ENCODE measurements around the gene RNASET2. TPM values are rescaled to one million over a fixed set of nuclear protein-coding genes. Genes with fewer than 3 reads are reported as not detected.

RNASET2 gene
- total RNA-seq, 4 donors from 2014 or later = 65.6 to 169 (median 81.4) TPM

DNA sequence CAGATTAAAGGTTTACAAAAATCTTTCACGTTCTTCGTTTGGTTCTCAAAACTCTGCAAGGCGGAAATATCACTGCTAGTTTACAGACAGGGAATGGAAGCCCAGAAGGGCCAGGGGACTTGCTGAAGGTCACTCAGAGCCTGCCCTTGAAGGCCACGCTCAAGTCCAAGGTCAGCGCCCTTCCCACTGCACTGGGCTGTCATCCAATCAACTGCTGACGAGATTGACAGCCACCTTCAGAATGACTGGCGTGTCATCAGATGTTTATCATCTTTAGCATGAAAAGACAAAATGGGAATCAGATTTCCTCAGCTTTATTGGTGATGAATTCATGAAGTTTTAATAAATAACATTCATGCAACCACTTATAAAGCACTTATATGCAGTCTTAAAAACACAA is 16.5 kb downstream of the RNASET2 start:
- Histone ChIP-seq H3K4me1 (no peaks in the 10 kb centered on the region), H3K9me3 (no peaks in the 10 kb centered on the region), H3K27ac (no peak overlapping the region), H3K4me3 (no peak overlapping the region), H3K36me3 (peaks cover 0 to 35% (median 0%) of the 10 kb centered on the region in 3 donors), H3K27me3 (no peaks in the 10 kb centered on the region)
- TF ChIP-seq, protein P1, sequence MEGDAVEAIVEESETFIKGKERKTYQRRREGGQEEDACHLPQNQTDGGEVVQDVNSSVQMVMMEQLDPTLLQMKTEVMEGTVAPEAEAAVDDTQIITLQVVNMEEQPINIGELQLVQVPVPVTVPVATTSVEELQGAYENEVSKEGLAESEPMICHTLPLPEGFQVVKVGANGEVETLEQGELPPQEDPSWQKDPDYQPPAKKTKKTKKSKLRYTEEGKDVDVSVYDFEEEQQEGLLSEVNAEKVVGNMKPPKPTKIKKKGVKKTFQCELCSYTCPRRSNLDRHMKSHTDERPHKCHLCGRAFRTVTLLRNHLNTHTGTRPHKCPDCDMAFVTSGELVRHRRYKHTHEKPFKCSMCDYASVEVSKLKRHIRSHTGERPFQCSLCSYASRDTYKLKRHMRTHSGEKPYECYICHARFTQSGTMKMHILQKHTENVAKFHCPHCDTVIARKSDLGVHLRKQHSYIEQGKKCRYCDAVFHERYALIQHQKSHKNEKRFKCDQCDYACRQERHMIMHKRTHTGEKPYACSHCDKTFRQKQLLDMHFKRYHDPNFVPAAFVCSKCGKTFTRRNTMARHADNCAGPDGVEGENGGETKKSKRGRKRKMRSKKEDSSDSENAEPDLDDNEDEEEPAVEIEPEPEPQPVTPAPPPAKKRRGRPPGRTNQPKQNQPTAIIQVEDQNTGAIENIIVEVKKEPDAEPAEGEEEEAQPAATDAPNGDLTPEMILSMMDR (IDR thresholded peaks at IDR 0.05) = no peak
- TF ChIP-seq POLR2A (IDR thresholded peaks at IDR 0.05) = no peak
- DNase-seq = peak in 1 of 3 donors; percentile 6

DNA sequence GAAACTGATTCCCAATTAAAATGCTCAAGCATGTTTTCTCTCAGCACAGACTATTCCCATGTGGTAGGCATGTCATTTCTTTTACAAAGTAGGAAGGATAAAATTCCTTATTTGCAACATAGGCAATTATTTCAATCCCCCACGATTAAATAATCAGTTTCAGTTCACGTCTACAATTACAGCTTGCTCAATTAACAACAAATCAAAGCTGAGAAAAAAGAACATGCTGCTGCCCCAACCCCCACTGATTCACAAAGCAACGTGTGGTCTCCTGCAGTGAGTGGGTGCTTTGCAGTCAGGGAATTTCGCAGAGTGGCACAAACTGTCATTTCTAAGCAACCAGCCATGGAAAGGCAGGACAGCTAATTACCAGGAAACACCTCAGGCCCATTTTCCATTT is 17.0 kb downstream of the RNASET2 start:
- H3K27ac ChIP-seq = no peak overlapping the region
- no peaks in the 10 kb centered on the region for H3K27me3 ChIP-seq
- DNase-seq = no peak
- H3K9me3 ChIP-seq = no peaks in the 10 kb centered on the region
- no peak for TF ChIP-seq POLR2A (IDR thresholded peaks at IDR 0.05)
- TF ChIP-seq, protein P1 (IDR thresholded peaks at IDR 0.05) = no peak
- no peak overlapping the region for H3K4me3 ChIP-seq
- peaks cover 0 to 36% (median 0%) of the 10 kb centered on the region in 3 donors for H3K36me3 ChIP-seq
- no peaks in the 10 kb centered on the region for H3K4me1 ChIP-seq

DNA sequence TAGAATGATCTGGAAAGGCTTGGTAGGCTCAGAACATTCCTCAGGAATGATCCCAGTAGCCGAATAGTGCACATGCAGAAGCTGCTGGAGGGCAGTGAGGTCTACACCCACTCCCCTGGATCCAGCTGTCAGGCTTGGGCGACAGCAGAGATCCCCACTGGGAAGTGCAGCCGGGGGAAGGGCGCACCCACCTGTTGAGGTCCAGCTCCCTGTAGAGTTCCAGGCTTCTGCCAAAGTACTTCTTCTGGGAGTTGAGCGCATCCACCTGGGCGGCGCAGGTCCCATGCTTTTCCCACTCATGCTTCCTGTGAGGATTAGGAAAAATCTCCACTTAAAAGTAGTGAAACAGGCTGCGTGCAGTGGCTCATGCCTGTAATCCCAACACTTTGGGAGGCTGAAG is 17.6 kb downstream of the RNASET2 start:
- H3K4me3 ChIP-seq = no peak overlapping the region
- peaks cover 0 to 41% (median 0%) of the 10 kb centered on the region in 3 donors for H3K36me3 ChIP-seq
- TF ChIP-seq, protein P1 (IDR thresholded peaks at IDR 0.05) = no peak
- TF ChIP-seq POLR2A (IDR thresholded peaks at IDR 0.05) = no peak
- no peaks in the 10 kb centered on the region for H3K4me1 ChIP-seq
- H3K27ac ChIP-seq = no peak overlapping the region
- H3K27me3 ChIP-seq = no peaks in the 10 kb centered on the region
- DNase-seq = no peak
- H3K9me3 ChIP-seq = no peaks in the 10 kb centered on the region

DNA sequence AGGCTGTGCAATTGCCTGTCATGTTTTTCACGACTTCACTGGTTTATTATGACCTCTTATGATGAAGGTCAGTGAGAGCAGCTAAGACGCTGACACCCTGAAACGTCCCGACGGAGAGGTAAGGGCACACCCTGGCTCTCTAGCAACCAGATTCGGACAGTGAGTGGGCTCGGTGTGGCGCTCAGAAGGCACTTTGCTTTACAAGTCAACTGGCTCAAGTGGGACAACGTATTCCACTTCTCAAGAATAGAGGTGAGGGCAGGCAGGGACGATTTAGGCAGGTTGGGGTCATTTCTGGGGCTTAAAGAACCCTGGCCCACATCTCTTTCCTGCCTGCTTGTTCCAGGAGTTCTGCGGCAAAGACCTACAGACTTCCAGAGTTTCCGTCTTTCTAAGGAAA is 18.2 kb downstream of the RNASET2 start:
- H3K27ac ChIP-seq = no peak overlapping the region
- H3K9me3 ChIP-seq = no peaks in the 10 kb centered on the region
- H3K4me1 ChIP-seq = no peaks in the 10 kb centered on the region
- H3K27me3 ChIP-seq = no peaks in the 10 kb centered on the region
- DNase-seq = peak in 1 of 3 donors; percentile 8
- peaks cover 0 to 41% (median 0%) of the 10 kb centered on the region in 3 donors for H3K36me3 ChIP-seq
- H3K4me3 ChIP-seq = no peak overlapping the region
- no peak for TF ChIP-seq POLR2A (IDR thresholded peaks at IDR 0.05)
- TF ChIP-seq, protein P1 (IDR thresholded peaks at IDR 0.05) = no peak

GRCh38 chr6:166937746-166938145 is 18.6 kb downstream of the RNASET2 start:
- TF ChIP-seq, protein P1 (IDR thresholded peaks at IDR 0.05) = no peak
- no peak for TF ChIP-seq POLR2A (IDR thresholded peaks at IDR 0.05)
- Histone ChIP-seq H3K4me1 (no peaks in the 10 kb centered on the region), H3K27me3 (no peaks in the 10 kb centered on the region), H3K4me3 (no peak overlapping the region), H3K36me3 (peaks cover 0 to 41% (median 0%) of the 10 kb centered on the region in 3 donors), H3K27ac (no peak overlapping the region), H3K9me3 (no peaks in the 10 kb centered on the region)
- DNase-seq = no peak

All from Peyer's patch (tissue), 4 donors.